Mesenchymal stem cell (in vitro differentiated cells and primary cell): ENCODE data around the gene EDDM3A.
A peak's percentile ranks its signal among the peaks of the same experiment; 100 is the strongest.

Experiments
- DNase-seq: peaks from one replicate; pipeline ENCODE4 v3.0.0-alpha.2; 2013
- H2AFZ ChIP-seq: one replicate; pipeline ENCODE4 v1.6.1; 2013; ENCODE audit warnings: low read depth, mild to moderate bottlenecking, control low read depth, inconsistent platforms, low read length, moderate library complexity
- H2AK5ac ChIP-seq: 2 replicates; pipeline ENCODE4 v1.6.1; 2013; ENCODE audit warnings: low read length, moderate library complexity, mild to moderate bottlenecking, inconsistent platforms; ENCODE audit not compliant: severe bottlenecking
- H2BK120ac ChIP-seq: one replicate; pipeline ENCODE4 v1.6.1; 2013; ENCODE audit warnings: low read depth, mild to moderate bottlenecking, inconsistent platforms, low read length, moderate library complexity
- H2BK12ac ChIP-seq, 2 experiments: one replicate each; pipeline ENCODE4 v1.6.1; 2013; ENCODE audit warnings: inconsistent platforms in 2 of 2, low read length in 2 of 2, mild to moderate bottlenecking in 2 of 2, moderate library complexity in 2 of 2, control low read depth in 1 of 2
- H2BK15ac ChIP-seq: one replicate; pipeline ENCODE4 v1.6.1; 2013; ENCODE audit warnings: mild to moderate bottlenecking, low read depth, inconsistent platforms; ENCODE audit not compliant: poor library complexity, severe bottlenecking
- H2BK5ac ChIP-seq: 2 replicates; pipeline ENCODE4 v1.6.1; 2013; ENCODE audit warnings: low read depth, mild to moderate bottlenecking, low read length, control low read depth, inconsistent platforms; ENCODE audit not compliant: poor library complexity, severe bottlenecking
- H3K14ac ChIP-seq, 2 experiments: one replicate each; pipeline ENCODE4 v1.6.1; 2013; ENCODE audit warnings: inconsistent platforms in 2 of 2, low read length in 2 of 2, control low read depth in 1 of 2, mild to moderate bottlenecking in 1 of 2, moderate library complexity in 1 of 2
- H3K18ac ChIP-seq, 2 experiments: one replicate each; pipeline ENCODE4 v1.6.1; 2013; ENCODE audit warnings: inconsistent platforms in 2 of 2, low read length in 2 of 2, control low read depth in 1 of 2, low read depth in 1 of 2, mild to moderate bottlenecking in 1 of 2
- H3K23ac ChIP-seq, 2 experiments: one replicate each; pipeline ENCODE4 v1.6.1; 2013; ENCODE audit warnings: inconsistent platforms in 2 of 2, low read length in 2 of 2, mild to moderate bottlenecking in 2 of 2, moderate library complexity in 2 of 2, control low read depth in 1 of 2
- H3K27ac ChIP-seq: 2 replicates; pipeline ENCODE4 v1.5.1; 2013; ENCODE audit warnings: mild to moderate bottlenecking, moderate library complexity, low read length, control low read depth, inconsistent platforms; ENCODE audit not compliant: poor library complexity, severe bottlenecking
- H3K27me3 ChIP-seq, 2 experiments: 2 replicates each; pipeline versions ENCODE4 v1.6.1 to v1.7.0; 2013; ENCODE audit warnings: low read length in 2 of 2, mild to moderate bottlenecking in 2 of 2, moderate library complexity in 2 of 2, control low read depth in 1 of 2, inconsistent platforms in 1 of 2; ENCODE audit not compliant: control insufficient read depth in 1 of 2, insufficient read depth in 1 of 2
- H3K36me3 ChIP-seq, 2 experiments: 2 replicates each; pipeline versions ENCODE4 v1.6.1 to v1.7.0; 2013; ENCODE audit warnings: low read length in 2 of 2, control low read depth in 1 of 2, inconsistent platforms in 1 of 2, low read depth in 1 of 2, mild to moderate bottlenecking in 1 of 2; ENCODE audit not compliant: insufficient read depth in 2 of 2, control insufficient read depth in 1 of 2
- H3K4ac ChIP-seq, 2 experiments: one replicate each; pipeline ENCODE4 v1.6.1; 2013; ENCODE audit warnings: inconsistent platforms in 2 of 2, low read length in 2 of 2, mild to moderate bottlenecking in 2 of 2, moderate library complexity in 2 of 2, control low read depth in 1 of 2, low read depth in 1 of 2
- H3K4me1 ChIP-seq: 2 replicates; pipeline ENCODE4 v1.6.1; 2013; ENCODE audit warnings: low read depth, low read length, control low read depth; ENCODE audit not compliant: control insufficient read depth, insufficient read depth
- H3K4me2 ChIP-seq: 2 replicates; pipeline ENCODE4 v1.6.1; 2013; ENCODE audit warnings: low read length, mild to moderate bottlenecking, inconsistent platforms; ENCODE audit not compliant: poor library complexity, severe bottlenecking
- H3K4me3 ChIP-seq, 2 experiments: 2 replicates each; pipeline versions ENCODE4 v1.5.1 to v1.7.0; 2013; ENCODE audit warnings: low read length in 2 of 2, mild to moderate bottlenecking in 2 of 2, control low read depth in 1 of 2, low read depth in 1 of 2; ENCODE audit not compliant: insufficient read depth in 1 of 2
- H3K79me1 ChIP-seq: replicated peaks from 2 replicates; pipeline ENCODE4 v1.6.1; 2013; ENCODE audit warnings: mild to moderate bottlenecking, control low read depth, low read length, inconsistent platforms; ENCODE audit not compliant: poor library complexity, severe bottlenecking
- H3K9ac ChIP-seq: 2 replicates; pipeline ENCODE4 v1.7.0; 2013; ENCODE audit warnings: mild to moderate bottlenecking, low read length, moderate library complexity
- H3K9me3 ChIP-seq: 2 replicates; pipeline ENCODE4 v1.7.0; 2013; ENCODE audit warnings: mild to moderate bottlenecking, low read length; ENCODE audit not compliant: control insufficient read depth
- H4K8ac ChIP-seq: one replicate; pipeline ENCODE4 v1.6.1; 2013; ENCODE audit warnings: inconsistent platforms, mild to moderate bottlenecking, low read length, moderate library complexity
- H4K91ac ChIP-seq: one replicate; pipeline ENCODE4 v1.6.1; 2013; ENCODE audit warnings: mild to moderate bottlenecking, low read length, inconsistent platforms
- WGBS: methylation state at CpG from one replicate; pipeline ENCODE4 v1.1.7; 2013; ENCODE audit warnings: mixed read lengths; 5-methylcytosine and 5-hydroxymethylcytosine counted together

EDDM3A gene

DNA sequence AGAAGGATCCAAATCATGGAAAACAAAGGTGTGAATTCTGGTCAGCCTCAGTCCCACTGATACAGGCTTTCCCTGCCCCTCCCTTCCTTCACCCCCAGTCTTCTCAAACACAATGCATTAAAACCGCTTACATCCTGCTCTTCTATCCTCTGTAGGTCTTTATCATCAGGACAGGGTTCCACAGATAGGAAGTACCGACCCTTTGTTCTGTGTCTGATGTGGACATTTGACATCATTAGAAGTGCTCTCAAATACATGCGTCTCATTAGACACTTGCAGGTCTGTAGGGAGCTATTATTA is 22.9 kb downstream of the EDDM3A start:
- H3K14ac ChIP-seq: no peak overlapping the region
- H2AK5ac ChIP-seq: no peak overlapping the region
- no peak overlapping the region for H4K8ac ChIP-seq
- WGBS: 78% methylated on average over 3 of the region's 3 CpGs
- H2BK15ac ChIP-seq: no peak overlapping the region
- no peak overlapping the region for H3K4me2 ChIP-seq
- H3K79me1 ChIP-seq: no peaks in the 10 kb centered on the region
- H4K91ac ChIP-seq: no peak overlapping the region
- DNase-seq: no peak
- no peak overlapping the region for H3K18ac ChIP-seq
- H2BK5ac ChIP-seq: no peak overlapping the region
- H3K36me3 ChIP-seq: no peaks in the 10 kb centered on the region
- H2AFZ ChIP-seq: no peak overlapping the region
- H3K4me1 ChIP-seq: no peaks in the 10 kb centered on the region
- no peak overlapping the region for H3K4me3 ChIP-seq
- H2BK120ac ChIP-seq: no peak overlapping the region
- no peak overlapping the region for H3K27ac ChIP-seq
- no peak overlapping the region for H2BK12ac ChIP-seq
- peaks cover 0 to 27% of the 10 kb centered on the region in 2 experiments for H3K27me3 ChIP-seq
- H3K4ac ChIP-seq: no peak overlapping the region
- no peak overlapping the region for H3K23ac ChIP-seq
- no peak overlapping the region for H3K9ac ChIP-seq
- H3K9me3 ChIP-seq: no peaks in the 10 kb centered on the region

- 76% methylated on average over 3 of the region's 3 CpGs for WGBS
Measured at GRCh38 chr14:20769421-20769820, 23.7 kb downstream of the EDDM3A start.

DNA sequence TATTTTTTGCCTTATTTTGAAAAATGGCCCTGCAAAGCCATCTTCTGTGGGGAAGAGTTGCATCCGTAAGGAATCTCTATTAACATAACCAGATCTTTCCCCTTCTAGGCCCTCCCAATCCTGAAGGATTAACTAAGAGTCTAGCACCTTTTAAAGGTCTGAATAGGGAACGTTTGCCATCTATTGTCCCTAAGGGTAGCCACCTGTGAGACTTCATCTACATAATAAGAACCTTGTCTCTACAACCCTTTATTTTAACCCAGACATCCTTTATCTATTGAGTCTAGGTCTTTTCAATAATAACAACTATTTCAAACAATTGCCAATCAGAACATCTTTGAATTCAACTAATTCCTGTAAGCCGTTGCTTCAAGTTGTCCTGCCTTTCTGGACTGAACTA is 27.0 kb downstream of the EDDM3A start:
- Histone ChIP-seq H3K4ac (no peak overlapping the region), H2AK5ac (no peak overlapping the region), H2BK15ac (no peak overlapping the region), H3K18ac (no peak overlapping the region), H3K36me3 (no peaks in the 10 kb centered on the region), H3K14ac (no peak overlapping the region), H3K4me2 (no peak overlapping the region), H4K91ac (no peak overlapping the region), H4K8ac (no peak overlapping the region), H3K27me3 (peaks cover 4 to 40% of the 10 kb centered on the region in 2 experiments), H2BK5ac (no peak overlapping the region), H2BK120ac (no peak overlapping the region), H3K9me3 (no peaks in the 10 kb centered on the region), H3K27ac (no peak overlapping the region), H3K4me3 (no peak overlapping the region), H2BK12ac (no peak overlapping the region), H3K79me1 (no peaks in the 10 kb centered on the region), H3K23ac (no peak overlapping the region), H3K9ac (no peak overlapping the region), H2AFZ (no peak overlapping the region), H3K4me1 (no peaks in the 10 kb centered on the region)
- DNase-seq: no peak
- WGBS: 55% methylated on average over 3 of the region's 3 CpGs

More at GRCh38 chr14:20769421-20769820, 23.7 kb downstream of the EDDM3A start:
- Histone ChIP-seq H2BK12ac (no peak overlapping the region), H4K8ac (no peak overlapping the region), H2BK120ac (peak overlapping the region; percentile 34), H3K4me3 (no peak overlapping the region), H3K27ac (no peak overlapping the region), H3K79me1 (no peaks in the 10 kb centered on the region), H3K36me3 (no peaks in the 10 kb centered on the region), H3K18ac (no peak overlapping the region), H3K9me3 (no peaks in the 10 kb centered on the region), H2BK15ac (no peak overlapping the region), H3K27me3 (peaks cover 0 to 23% of the 10 kb centered on the region in 2 experiments), H3K4me1 (no peaks in the 10 kb centered on the region), H3K4ac (no peak overlapping the region), H2AK5ac (no peak overlapping the region), H3K4me2 (no peak overlapping the region), H3K23ac (no peak overlapping the region), H3K9ac (no peak overlapping the region), H3K14ac (no peak overlapping the region), H2BK5ac (no peak overlapping the region), H2AFZ (no peak overlapping the region), H4K91ac (no peak overlapping the region)
- DNase-seq: no peak

- no peak overlapping the region for H2AK5ac ChIP-seq
- H3K27me3 ChIP-seq: peaks cover 4 to 37% of the 10 kb centered on the region in 2 experiments
- H3K9me3 ChIP-seq: no peaks in the 10 kb centered on the region
- no peak overlapping the region for H3K18ac ChIP-seq
- no peak overlapping the region for H3K9ac ChIP-seq
- H2BK12ac ChIP-seq: no peak overlapping the region
- 77% methylated on average over 5 of the region's 5 CpGs for WGBS
- no peak for DNase-seq
- H3K4me3 ChIP-seq: no peak overlapping the region
- no peak overlapping the region for H4K8ac ChIP-seq
- H3K36me3 ChIP-seq: no peaks in the 10 kb centered on the region
- no peak overlapping the region for H3K27ac ChIP-seq
- no peak overlapping the region for H2BK120ac ChIP-seq
- H2BK5ac ChIP-seq: no peak overlapping the region
- H3K4me1 ChIP-seq: no peaks in the 10 kb centered on the region
- H3K23ac ChIP-seq: no peak overlapping the region
- no peak overlapping the region for H3K4ac ChIP-seq
- no peak overlapping the region for H4K91ac ChIP-seq
- H2BK15ac ChIP-seq: no peak overlapping the region
- H3K79me1 ChIP-seq: no peaks in the 10 kb centered on the region
- H3K4me2 ChIP-seq: no peak overlapping the region
- no peak overlapping the region for H3K14ac ChIP-seq
- no peak overlapping the region for H2AFZ ChIP-seq
Measured at GRCh38 chr14:20774258-20774824, 28.7 kb downstream of the EDDM3A start.
